ENCODE data around the gene SDC1.

The SDC1 gene

DNA sequence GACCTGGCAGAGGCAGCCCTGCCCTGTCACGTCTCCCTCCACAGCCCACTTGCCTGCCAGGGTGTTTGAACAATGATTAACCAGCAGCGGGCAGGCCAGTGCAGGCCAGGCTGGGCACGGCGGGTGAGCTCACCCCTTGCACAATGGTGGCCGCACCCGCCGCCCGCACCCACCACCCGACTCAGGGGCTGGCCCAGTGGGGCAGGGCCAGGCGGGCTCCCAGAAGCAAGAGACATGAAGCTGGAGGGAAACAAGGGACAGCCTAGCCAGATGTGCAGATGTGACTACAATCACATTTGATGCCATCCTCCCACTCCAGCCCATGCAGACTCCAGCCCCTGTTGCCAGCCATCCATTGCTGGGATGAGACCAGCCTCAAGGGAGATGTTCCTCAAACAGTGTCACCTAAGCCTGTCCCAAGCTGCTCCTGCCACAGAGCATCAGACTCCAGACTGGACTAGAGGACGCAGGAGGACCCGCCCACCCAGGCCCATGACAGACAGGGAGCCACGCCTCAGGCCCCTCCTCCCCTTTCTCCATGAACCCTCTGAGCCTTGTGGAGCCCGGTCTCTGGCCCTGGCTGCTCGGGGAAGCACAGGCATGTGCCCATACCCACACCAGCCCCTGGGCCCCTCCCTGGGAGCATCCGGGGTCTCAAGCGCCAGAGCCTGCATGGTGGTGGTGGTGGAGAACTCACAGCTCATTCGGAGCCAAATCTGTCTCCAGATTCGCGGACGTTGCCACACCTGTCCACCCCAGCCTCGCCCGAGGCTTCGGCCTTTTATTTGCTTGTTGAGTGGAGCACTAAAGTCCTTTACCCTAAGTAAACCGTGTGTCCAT is 45.0 kb downstream of the SDC1 start:
- Histone ChIP-seq H3K27me3 (ENCODE audit: control insufficient read depth, insufficient read depth, low read length) (no peaks in the 10 kb centered on the region), H3K36me3 (ENCODE audit: control insufficient read depth, insufficient read depth, low read length) (no peaks in the 10 kb centered on the region), H3K4me3 (ENCODE audit: low read length) (no peak overlapping the region), H3K9ac (ENCODE audit: low read length) (no peak overlapping the region), H3K27ac (ENCODE audit: low read depth, low read length) (no peak overlapping the region), H3K4me1 (ENCODE audit: control insufficient read depth, insufficient read depth, low read length) (no peaks in the 10 kb centered on the region)

DNA sequence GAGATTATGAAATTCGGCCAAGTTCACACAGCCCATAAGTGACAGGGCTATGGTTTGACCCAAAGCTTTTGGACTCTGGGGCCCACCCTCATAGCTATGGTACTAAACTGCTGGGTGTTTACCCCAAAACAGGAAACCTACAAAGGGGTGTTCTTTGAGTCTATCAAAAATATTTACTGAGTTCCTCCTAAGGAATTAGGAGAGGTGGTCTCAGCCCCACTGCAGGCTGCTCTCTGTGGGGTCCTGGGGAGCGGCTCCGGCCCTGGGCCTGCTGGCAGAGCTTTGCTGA is 45.5 kb downstream of the SDC1 start:
- H3K36me3 ChIP-seq (ENCODE audit: control insufficient read depth, insufficient read depth, low read length) = no peaks in the 10 kb centered on the region
- H3K27ac ChIP-seq (ENCODE audit: low read depth, low read length) = no peak overlapping the region
- no peak overlapping the region for H3K9ac ChIP-seq (ENCODE audit: low read length)
- no peaks in the 10 kb centered on the region for H3K4me1 ChIP-seq (ENCODE audit: control insufficient read depth, insufficient read depth, low read length)
- H3K27me3 ChIP-seq (ENCODE audit: control insufficient read depth, insufficient read depth, low read length) = no peaks in the 10 kb centered on the region
- H3K4me3 ChIP-seq (ENCODE audit: low read length) = no peak overlapping the region

DNA sequence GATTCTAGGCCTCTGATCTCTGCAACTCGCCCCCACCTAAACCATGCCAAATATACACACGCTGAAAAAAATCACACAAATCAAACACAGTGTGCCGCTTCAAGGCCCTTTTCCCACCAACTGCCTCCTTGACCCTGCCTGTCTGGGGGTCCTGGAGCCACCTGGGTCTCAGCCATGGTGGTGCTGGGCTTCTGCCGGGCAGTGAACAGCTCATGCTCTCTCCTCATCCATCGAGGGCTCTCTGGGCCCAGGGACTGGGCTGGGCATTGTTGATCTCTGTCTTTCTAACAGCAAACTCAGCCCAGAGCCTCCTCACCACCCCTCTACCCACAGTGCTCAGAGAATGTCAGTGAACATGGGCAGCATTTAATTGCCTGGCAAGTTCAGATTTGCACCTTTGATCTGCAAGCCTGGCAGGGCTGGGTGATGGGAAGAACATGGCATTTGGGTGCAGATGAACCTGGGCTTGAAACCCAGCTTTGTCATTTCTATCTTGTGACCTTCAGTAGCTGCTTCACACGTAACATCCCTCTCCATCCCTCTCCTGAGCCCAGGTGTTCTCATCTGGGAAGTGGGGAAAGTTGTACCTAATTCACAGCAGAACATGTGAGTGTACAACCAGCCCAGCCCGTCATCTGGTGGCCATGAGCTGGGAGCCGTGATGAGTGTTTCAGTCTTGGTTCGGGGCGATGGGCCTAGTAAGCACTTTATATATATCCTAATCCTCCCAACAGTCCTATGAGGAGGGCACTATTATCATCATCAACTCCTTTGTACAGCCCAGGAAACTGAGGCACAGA is 46.1 kb downstream of the SDC1 start:
- Histone ChIP-seq H3K36me3 (ENCODE audit: control insufficient read depth, insufficient read depth, low read length) (no peaks in the 10 kb centered on the region), H3K27ac (ENCODE audit: low read depth, low read length) (no peak overlapping the region), H3K27me3 (ENCODE audit: control insufficient read depth, insufficient read depth, low read length) (no peaks in the 10 kb centered on the region), H3K4me3 (ENCODE audit: low read length) (no peak overlapping the region), H3K9ac (ENCODE audit: low read length) (no peak overlapping the region), H3K4me1 (ENCODE audit: control insufficient read depth, insufficient read depth, low read length) (no peaks in the 10 kb centered on the region)

DNA sequence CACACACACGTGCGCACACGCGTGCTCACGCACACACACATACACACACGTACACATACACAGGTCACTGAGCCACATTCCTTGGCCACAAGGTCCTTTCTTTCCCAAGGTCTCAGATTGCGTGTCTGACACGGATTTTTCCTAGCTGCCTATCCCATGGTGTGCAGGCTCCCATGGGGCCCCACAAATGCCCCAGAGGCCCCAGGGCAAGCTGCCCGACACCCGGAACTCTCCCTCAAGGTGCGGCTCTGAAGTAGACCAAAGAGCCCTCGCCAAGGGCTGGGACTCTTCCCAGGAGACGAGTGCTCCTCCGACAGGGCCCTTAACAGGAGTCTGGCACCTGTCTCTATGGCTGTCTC is 46.7 kb downstream of the SDC1 start:
- H3K9ac ChIP-seq (ENCODE audit: low read length) = no peak overlapping the region
- no peaks in the 10 kb centered on the region for H3K27me3 ChIP-seq (ENCODE audit: control insufficient read depth, insufficient read depth, low read length)
- no peak overlapping the region for H3K4me3 ChIP-seq (ENCODE audit: low read length)
- H3K36me3 ChIP-seq (ENCODE audit: control insufficient read depth, insufficient read depth, low read length) = no peaks in the 10 kb centered on the region
- no peak overlapping the region for H3K27ac ChIP-seq (ENCODE audit: low read depth, low read length)
- no peaks in the 10 kb centered on the region for H3K4me1 ChIP-seq (ENCODE audit: control insufficient read depth, insufficient read depth, low read length)

DNA sequence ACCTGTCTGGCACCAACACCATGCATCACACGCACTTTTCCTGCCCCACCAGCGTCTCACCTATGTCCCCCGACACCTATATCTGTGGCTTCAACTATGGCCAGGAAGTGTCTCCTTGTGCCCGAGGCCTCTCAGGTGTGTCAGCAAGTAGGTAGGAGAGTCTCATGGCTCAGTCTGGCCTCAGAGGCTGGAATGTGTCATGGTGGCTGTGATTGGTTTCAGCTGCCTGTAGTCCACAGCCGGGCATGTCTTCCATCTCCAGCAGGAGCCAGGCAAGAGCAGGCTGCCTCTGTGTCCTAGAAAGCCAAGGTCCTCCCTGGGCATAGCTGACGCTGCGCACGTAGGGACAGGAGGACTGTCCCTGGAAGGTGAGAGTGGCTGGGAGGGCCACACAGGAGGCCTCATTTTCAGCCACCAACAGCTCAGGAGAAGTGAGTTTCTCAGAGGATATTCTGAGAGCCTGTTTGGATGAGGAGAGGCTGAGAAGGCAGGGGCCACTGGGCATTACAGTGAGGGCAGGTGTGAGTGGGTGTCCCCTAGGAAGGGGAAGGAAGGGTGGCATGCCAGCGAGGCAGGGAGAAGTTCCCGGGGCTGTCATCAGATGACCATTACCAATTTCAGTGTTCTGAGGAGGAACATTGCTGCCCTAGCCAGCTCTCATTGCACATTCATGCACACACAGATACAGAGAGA is 47.2 kb downstream of the SDC1 start:
- no peaks in the 10 kb centered on the region for H3K4me1 ChIP-seq (ENCODE audit: control insufficient read depth, insufficient read depth, low read length)
- H3K27me3 ChIP-seq (ENCODE audit: control insufficient read depth, insufficient read depth, low read length) = no peaks in the 10 kb centered on the region
- H3K27ac ChIP-seq (ENCODE audit: low read depth, low read length) = no peak overlapping the region
- no peaks in the 10 kb centered on the region for H3K36me3 ChIP-seq (ENCODE audit: control insufficient read depth, insufficient read depth, low read length)
- no peak overlapping the region for H3K4me3 ChIP-seq (ENCODE audit: low read length)
- no peak overlapping the region for H3K9ac ChIP-seq (ENCODE audit: low read length)

DNA sequence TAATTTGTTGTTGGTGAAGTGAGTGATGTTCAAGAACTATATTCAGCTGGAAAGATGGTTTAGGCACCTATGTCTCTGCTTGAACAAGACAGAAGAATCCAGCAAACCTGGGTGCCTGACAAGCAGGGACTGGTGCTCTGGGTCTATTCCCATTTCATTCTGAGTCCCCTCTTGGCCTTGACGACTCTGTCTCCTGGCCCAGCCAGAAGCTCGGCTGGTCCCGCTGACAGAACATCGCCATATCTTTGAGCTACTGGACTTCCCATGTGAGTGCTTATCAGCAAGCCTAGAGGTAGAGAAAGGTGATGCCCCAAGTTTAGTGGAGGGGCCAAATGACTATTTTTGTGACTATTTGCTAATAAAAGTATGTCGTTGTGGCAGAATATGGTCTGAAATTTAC is 48.2 kb downstream of the SDC1 start:
- Histone ChIP-seq H3K27ac (ENCODE audit: low read depth, low read length) (no peak overlapping the region), H3K4me1 (ENCODE audit: control insufficient read depth, insufficient read depth, low read length) (no peaks in the 10 kb centered on the region), H3K9ac (ENCODE audit: low read length) (no peak overlapping the region), H3K36me3 (ENCODE audit: control insufficient read depth, insufficient read depth, low read length) (no peaks in the 10 kb centered on the region), H3K4me3 (ENCODE audit: low read length) (no peak overlapping the region), H3K27me3 (ENCODE audit: control insufficient read depth, insufficient read depth, low read length) (no peaks in the 10 kb centered on the region)

DNA sequence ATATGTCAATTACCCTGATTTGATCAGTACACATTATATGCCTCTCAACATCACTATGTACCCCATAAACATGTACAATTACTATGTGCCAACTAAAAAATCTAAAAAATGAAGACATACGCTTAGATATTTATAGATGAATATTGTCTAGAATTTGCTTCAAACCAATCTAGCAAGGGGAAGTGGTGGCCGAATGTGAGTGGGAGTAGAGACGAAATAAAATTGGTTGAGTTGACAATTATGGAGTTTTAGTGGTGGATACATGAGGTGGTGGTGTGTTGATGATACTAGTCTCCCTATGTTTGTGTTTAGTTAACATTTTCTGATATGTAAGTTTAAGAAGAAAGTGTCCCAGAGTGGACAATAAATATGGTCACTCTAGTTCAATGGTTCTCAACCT is 49.0 kb downstream of the SDC1 start:
- Histone ChIP-seq H3K27me3 (ENCODE audit: control insufficient read depth, insufficient read depth, low read length) (no peaks in the 10 kb centered on the region), H3K36me3 (ENCODE audit: control insufficient read depth, insufficient read depth, low read length) (no peaks in the 10 kb centered on the region), H3K4me3 (ENCODE audit: low read length) (no peak overlapping the region), H3K9ac (ENCODE audit: low read length) (no peak overlapping the region), H3K4me1 (ENCODE audit: control insufficient read depth, insufficient read depth, low read length) (no peaks in the 10 kb centered on the region), H3K27ac (ENCODE audit: low read depth, low read length) (no peak overlapping the region)

DNA sequence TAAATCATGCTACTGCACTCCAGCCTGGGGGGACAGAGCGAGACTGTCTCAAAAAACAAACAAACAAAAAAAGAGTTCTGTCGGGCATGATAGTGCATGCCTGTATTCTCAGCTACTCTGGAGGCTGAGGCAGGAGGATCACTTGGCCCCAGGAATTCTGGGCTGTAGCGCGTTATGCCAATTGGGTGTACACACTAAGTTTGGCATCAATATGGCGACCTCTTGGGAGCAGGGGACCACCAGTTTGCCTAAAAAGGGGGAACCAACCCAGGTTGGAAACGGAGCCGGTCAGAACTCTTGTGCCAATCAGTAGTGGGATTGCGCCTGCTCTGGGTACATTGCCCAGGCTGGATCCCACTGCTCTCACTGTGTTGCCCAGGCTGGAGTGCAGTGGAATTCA is 49.7 kb downstream of the SDC1 start:
- no peak overlapping the region for H3K27ac ChIP-seq (ENCODE audit: low read depth, low read length)
- no peak overlapping the region for H3K9ac ChIP-seq (ENCODE audit: low read length)
- H3K4me1 ChIP-seq (ENCODE audit: control insufficient read depth, insufficient read depth, low read length) = no peaks in the 10 kb centered on the region

DNA sequence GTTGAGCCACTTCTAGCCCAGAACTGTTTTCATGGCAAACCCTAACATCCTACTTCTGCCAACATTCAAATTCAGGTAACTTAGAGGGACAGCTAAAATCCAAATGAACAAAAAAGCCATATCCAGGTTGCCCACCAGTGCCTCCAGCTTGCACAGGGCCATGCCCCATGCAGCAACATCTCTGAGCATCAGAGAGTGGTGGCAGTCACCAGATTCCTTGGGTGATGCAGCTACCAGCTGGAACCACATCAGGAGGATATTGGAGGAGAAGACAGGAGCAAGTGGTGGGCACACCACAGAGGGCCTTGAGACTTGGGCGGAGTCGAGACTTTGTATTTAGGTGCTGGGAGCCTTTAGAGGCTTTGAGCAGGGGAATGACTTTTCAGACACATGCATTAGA is 50.5 kb downstream of the SDC1 start:
- Histone ChIP-seq H3K4me3 (ENCODE audit: low read length) (no peak overlapping the region), H3K27me3 (ENCODE audit: control insufficient read depth, insufficient read depth, low read length) (no peaks in the 10 kb centered on the region), H3K27ac (ENCODE audit: low read depth, low read length) (no peak overlapping the region), H3K9ac (ENCODE audit: low read length) (no peak overlapping the region), H3K36me3 (ENCODE audit: control insufficient read depth, insufficient read depth, low read length) (no peaks in the 10 kb centered on the region), H3K4me1 (ENCODE audit: control insufficient read depth, insufficient read depth, low read length) (no peaks in the 10 kb centered on the region)

More for the DNA sequence above, 49.7 kb downstream of the SDC1 start:
- no peak overlapping the region for H3K4me3 ChIP-seq (ENCODE audit: low read length)
- no peaks in the 10 kb centered on the region for H3K36me3 ChIP-seq (ENCODE audit: control insufficient read depth, insufficient read depth, low read length)
- no peaks in the 10 kb centered on the region for H3K27me3 ChIP-seq (ENCODE audit: control insufficient read depth, insufficient read depth, low read length)

DNA sequence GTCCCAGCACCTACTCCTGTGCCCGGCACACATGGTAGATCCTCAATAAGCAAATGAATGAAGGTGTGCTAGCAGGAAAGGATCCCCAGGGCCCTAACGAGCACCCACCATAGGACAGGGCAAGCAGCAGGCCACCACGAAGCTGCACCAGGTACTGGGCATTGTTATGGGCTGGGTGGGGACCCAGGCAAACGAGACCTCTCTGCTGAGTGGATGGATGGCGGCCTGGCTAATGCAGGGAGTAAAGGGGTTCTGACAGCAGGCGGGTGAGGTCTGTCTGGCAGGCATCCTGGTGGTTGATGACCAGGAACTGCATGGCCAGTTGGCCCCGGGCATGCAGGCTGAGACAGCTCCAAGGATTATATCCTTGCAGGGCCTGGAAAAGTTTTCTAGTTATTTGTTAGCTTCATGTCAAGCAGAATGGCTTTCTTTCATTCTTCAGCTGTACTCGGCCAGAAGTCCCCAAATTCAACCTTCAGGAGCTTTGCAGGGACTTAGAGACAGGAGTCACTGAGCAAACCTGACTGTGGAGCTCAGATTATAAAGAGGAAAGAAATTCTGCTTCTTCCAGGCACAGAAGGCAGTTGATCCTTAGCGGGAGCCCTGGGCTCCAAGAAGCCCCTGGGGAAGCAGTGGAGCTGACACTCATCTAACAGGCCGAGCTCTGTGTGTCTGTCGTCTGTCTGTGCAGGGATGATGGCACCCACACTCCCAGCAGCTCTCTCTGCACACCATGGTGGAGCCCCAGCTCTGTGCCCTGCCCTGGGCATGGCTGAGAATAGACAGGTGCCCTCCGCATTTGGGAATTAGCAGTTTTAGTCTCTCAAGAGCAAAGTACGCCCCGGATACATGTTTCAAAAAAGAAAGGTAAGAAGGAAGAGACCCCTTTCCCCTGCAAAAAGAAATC is 51.2 kb downstream of the SDC1 start:
- H3K9ac ChIP-seq (ENCODE audit: low read length) = no peak overlapping the region
- no peak overlapping the region for H3K4me3 ChIP-seq (ENCODE audit: low read length)
- no peaks in the 10 kb centered on the region for H3K27me3 ChIP-seq (ENCODE audit: control insufficient read depth, insufficient read depth, low read length)
- no peaks in the 10 kb centered on the region for H3K4me1 ChIP-seq (ENCODE audit: control insufficient read depth, insufficient read depth, low read length)
- H3K36me3 ChIP-seq (ENCODE audit: control insufficient read depth, insufficient read depth, low read length) = no peaks in the 10 kb centered on the region
- H3K27ac ChIP-seq (ENCODE audit: low read depth, low read length) = no peak overlapping the region

DNA sequence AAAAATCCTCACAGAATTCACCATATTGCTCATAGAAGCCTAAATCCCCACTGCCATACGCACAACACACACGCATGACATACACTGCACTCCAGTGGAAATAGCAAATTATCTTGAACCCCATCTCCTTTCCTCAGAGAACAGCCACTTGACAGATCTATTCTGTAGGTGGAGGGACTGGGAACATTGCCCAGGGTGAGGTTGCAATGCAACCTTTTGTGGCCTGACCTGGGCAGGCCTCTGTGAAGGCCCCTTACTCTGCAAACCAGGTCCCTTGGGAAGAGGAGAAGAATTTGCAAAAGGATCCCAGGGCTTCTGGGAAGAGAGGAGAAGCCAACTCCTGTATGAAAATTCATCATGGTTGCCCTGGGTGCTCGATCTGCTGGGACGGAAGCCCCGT is 51.9 kb downstream of the SDC1 start:
- no peak overlapping the region for H3K4me3 ChIP-seq (ENCODE audit: low read length)
- no peak overlapping the region for H3K9ac ChIP-seq (ENCODE audit: low read length)
- H3K36me3 ChIP-seq (ENCODE audit: control insufficient read depth, insufficient read depth, low read length) = no peaks in the 10 kb centered on the region
- no peak overlapping the region for H3K27ac ChIP-seq (ENCODE audit: low read depth, low read length)
- no peaks in the 10 kb centered on the region for H3K27me3 ChIP-seq (ENCODE audit: control insufficient read depth, insufficient read depth, low read length)
- H3K4me1 ChIP-seq (ENCODE audit: control insufficient read depth, insufficient read depth, low read length) = no peaks in the 10 kb centered on the region
